ENCODE data around the gene APOA4. TPM values are rescaled to one million over a fixed set of nuclear protein-coding genes. Genes with fewer than 3 reads are reported as not detected.

Gene APOA4
- total RNA-seq, 1 donor from 2014 or later: not detected

DNA sequence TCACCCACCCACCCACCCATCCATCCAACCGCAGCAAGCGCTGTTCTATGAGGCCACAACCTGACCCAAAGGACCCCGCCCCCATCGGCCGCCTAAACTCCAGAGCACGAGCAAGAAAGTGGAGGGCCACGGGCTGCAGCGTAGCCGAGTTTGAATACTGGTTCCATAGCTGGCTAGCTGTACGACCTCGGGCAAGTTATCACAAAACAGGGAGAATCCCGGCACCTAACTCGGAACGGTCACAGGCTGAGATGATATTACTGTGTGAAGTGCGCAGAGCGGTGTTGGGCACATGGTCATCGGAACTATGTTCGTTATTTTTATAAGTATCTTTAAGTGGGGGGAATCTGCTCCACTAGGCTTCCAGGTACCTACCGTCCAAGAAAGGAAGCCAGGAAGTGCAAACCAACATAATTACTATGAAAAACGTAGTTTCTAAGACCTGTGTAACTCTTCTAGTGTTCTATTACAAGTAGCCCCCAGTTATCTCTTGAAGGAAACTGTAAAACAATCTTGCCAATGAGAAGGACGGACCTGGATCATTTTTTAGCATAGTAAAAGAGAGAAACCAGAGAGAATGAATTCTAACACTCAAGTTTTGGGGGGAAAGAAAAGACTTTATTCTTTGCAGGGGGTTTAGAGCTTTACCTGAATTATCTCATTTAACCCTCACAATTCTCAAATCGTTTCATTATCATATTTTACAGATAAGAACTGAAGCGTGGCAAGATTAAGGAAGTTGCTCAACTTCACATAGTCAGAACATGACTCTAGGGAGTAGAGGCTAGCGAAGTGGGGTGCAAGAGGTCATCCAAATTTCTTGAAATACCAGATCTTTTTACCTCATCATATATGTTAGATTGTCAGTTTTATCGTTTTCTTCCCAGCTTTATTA is 49.7 kb downstream of the APOA4 start:
- TF ChIP-seq CTCF (IDR thresholded peaks at IDR 0.05): no peak
- Mint-ChIP-seq H3K36me3 (ENCODE audit: unreplicated experiment) (peaks cover 12% of the 10 kb centered on the region), H3K4me1 (ENCODE audit: unreplicated experiment) (peaks cover 23% of the 10 kb centered on the region), H3K27me3 (ENCODE audit: unreplicated experiment) (no peaks in the 10 kb centered on the region), H3K9me3 (ENCODE audit: unreplicated experiment) (no peaks in the 10 kb centered on the region), H3K4me3 (ENCODE audit: unreplicated experiment) (peak overlapping the region; percentile 95), H3K27ac (ENCODE audit: unreplicated experiment) (peak overlapping the region; percentile 98)
- no peak for DNase-seq (ENCODE audit: extremely low spot score, unreplicated experiment)

DNA sequence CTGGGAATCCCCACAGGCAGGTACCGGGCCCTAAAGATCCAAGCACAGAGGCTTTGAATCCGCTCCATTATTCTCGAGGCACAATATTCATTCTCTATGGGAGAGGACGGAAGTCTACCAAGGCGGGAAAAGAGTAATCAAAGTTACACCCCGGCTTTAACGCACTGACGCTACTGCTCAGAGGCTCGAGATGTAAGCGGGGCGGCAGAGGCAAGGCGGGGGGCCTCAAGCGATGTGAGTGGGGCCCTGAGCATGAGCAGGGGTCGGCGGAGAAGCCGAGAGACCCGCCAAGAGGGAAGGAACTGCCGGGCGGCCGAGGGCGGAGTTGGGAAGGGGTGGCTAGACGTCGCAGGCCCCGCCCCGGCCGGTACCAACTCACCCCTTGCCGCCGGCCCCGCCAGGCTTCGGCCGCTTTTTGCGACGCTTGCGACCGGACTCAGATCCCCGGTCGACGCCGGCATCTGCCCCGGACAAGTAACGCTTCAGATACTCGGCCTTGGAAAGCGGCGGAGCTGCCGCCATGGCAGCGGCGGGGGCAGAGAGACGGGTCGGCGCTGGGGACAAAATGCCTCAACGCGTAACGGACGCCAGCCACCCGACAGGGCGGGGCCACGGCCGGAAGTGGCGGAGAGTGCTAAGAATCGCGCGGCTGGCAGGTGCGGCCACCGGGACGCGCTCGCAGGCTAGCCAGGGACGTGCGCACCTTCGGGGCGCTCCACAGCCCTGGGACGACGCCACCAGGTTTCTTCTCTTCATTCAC is 50.5 kb downstream of the APOA4 start, which contains the start of gene BUD13:
Gene BUD13 (minus strand): TSS at position 545 of the 760 bp plus-strand sequence. CDS start 23 bp downstream, at position 522.
- Mint-ChIP-seq H3K36me3 (ENCODE audit: unreplicated experiment) (peaks cover 8% of the 10 kb centered on the region), H3K27me3 (ENCODE audit: unreplicated experiment) (no peaks in the 10 kb centered on the region), H3K4me1 (ENCODE audit: unreplicated experiment) (peaks cover 23% of the 10 kb centered on the region), H3K27ac (ENCODE audit: unreplicated experiment) (peak within 1 kb of the TSS; percentile 98), H3K4me3 (ENCODE audit: unreplicated experiment) (peak within 1 kb of the TSS; percentile 95), H3K9me3 (ENCODE audit: unreplicated experiment) (no peaks in the 10 kb centered on the region)
- peak; percentile 94 for DNase-seq (ENCODE audit: extremely low spot score, unreplicated experiment)
- TF ChIP-seq CTCF (IDR thresholded peaks at IDR 0.05): no peak

DNA sequence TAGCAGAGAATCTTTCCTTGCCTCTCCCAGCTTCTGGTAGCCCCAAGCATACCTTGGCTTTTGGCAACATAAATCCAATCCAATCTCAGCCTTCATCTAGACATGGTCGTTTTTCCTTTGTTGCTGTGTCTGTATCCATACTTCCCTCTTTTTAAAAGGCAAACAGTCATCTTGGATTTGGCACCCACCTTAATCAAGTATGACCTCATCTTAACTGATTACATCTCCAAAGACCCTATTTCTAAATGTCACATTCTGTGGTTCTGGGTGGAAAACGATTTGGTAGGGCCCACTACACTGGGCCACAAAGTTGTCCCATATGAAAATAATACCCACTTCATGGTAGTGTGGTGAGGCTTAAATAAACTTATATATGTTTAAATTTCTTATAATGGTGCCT is 51.2 kb downstream of the APOA4 start:
- H3K4me1 Mint-ChIP-seq (ENCODE audit: unreplicated experiment): peaks cover 23% of the 10 kb centered on the region
- peak overlapping the region; percentile 95 for H3K4me3 Mint-ChIP-seq (ENCODE audit: unreplicated experiment)
- peak overlapping the region; percentile 98 for H3K27ac Mint-ChIP-seq (ENCODE audit: unreplicated experiment)
- TF ChIP-seq CTCF (IDR thresholded peaks at IDR 0.05): no peak
- no peaks in the 10 kb centered on the region for H3K9me3 Mint-ChIP-seq (ENCODE audit: unreplicated experiment)
- no peaks in the 10 kb centered on the region for H3K27me3 Mint-ChIP-seq (ENCODE audit: unreplicated experiment)
- DNase-seq (ENCODE audit: extremely low spot score, unreplicated experiment): no peak
- peaks cover 7% of the 10 kb centered on the region for H3K36me3 Mint-ChIP-seq (ENCODE audit: unreplicated experiment)

Other genes starting within 250 kb of the APOA4 start
- gene BUD13, start 50.3 kb downstream of the APOA4 start, total RNA-seq: 13.1 and 15.2 TPM in 2 replicates
- 33.1 and 35.1 TPM in 2 replicates for gene ZPR1, start 35.3 kb downstream of the APOA4 start, total RNA-seq
- gene APOA5, start 31.4 kb downstream of the APOA4 start, total RNA-seq: not detected in 2 replicates
- not detected in 2 replicates for gene APOC3, start 6.6 kb upstream of the APOA4 start, total RNA-seq
- not detected in 2 replicates for gene APOA1, start 14.3 kb upstream of the APOA4 start, total RNA-seq